C4-2B (cell line): ENCODE measurements around the gene PRSS56.

ENCODE experiments used
- H3K27ac ChIP-seq: fragments of 450-650 bp; 2 replicates; pipeline ENCODE4 v1.5.1; 2017
- CTCF ChIP-seq: fragments of 450-650 bp; conservative IDR thresholded peaks from 2 replicates; pipeline ENCODE4 v1.5.1; 2017; ENCODE audit warnings: mild to moderate bottlenecking
- ZFX ChIP-seq: fragments of 450-650 bp; IDR thresholded peaks from 2 replicates; pipeline ENCODE4 v1.6.1; 2017

PRSS56 gene

GRCh38 chr2:232492963-232493700, 27.1 kb upstream of the PRSS56 start:
- TF ChIP-seq ZFX: no peak
- TF ChIP-seq CTCF: no peak
- H3K27ac ChIP-seq: no peak overlapping the region

GRCh38 chr2:232493701-232494474, 26.3 kb upstream of the PRSS56 start:
- TF ChIP-seq ZFX (no peak), CTCF (no peak)
- H3K27ac ChIP-seq: no peak overlapping the region

- H3K27ac ChIP-seq: no peak overlapping the region
- no peak for TF ChIP-seq ZFX
- TF ChIP-seq CTCF: no peak
Measured at GRCh38 chr2:232494542-232494941, 25.6 kb upstream of the PRSS56 start.

- no peak overlapping the region for H3K27ac ChIP-seq
- TF ChIP-seq CTCF (no peak), ZFX (no peak)
Measured at GRCh38 chr2:232495292-232495691, 24.9 kb upstream of the PRSS56 start.

GRCh38 chr2:232496501-232497270, 23.5 kb upstream of the PRSS56 start:
- TF ChIP-seq ZFX: no peak
- no peak for TF ChIP-seq CTCF
- H3K27ac ChIP-seq: no peak overlapping the region

- H3K27ac ChIP-seq: no peak overlapping the region
- TF ChIP-seq CTCF: no peak
- no peak for TF ChIP-seq ZFX
Measured at GRCh38 chr2:232497348-232497747, 22.8 kb upstream of the PRSS56 start.
